NT2/D1 (cell line): ENCODE results near the gene WDR48.

Source experiments
- DNase-seq: peaks from one replicate; pipeline ENCODE4 v3.0.0-alpha.2; 2011; ENCODE audit warnings: low read depth, low spot score
- H3K27me3 ChIP-seq: 2 replicates; pipeline ENCODE4 v1.6.0; 2011; ENCODE audit warnings: mild to moderate bottlenecking; ENCODE audit not compliant: insufficient read length, insufficient read depth
- H3K36me3 ChIP-seq: 2 replicates; pipeline ENCODE4 v1.6.1; 2011; ENCODE audit warnings: mild to moderate bottlenecking, low read length, mixed read lengths; ENCODE audit not compliant: insufficient read depth, insufficient read length
- H3K4me1 ChIP-seq: 2 replicates; pipeline ENCODE4 v1.5.1; 2011; ENCODE audit not compliant: insufficient read depth, insufficient read length
- H3K4me3 ChIP-seq: 2 replicates; pipeline ENCODE4 v1.5.1; 2011; ENCODE audit warnings: low read depth; ENCODE audit not compliant: insufficient read length
- H3K9ac ChIP-seq: 2 replicates; pipeline ENCODE4 v1.6.0; 2011; ENCODE audit warnings: low read depth; ENCODE audit not compliant: insufficient read length
- H3K9me3 ChIP-seq: 2 replicates; pipeline ENCODE4 v1.5.1; 2011; ENCODE audit warnings: mild to moderate bottlenecking, low read length; ENCODE audit not compliant: insufficient read depth
- SUZ12 ChIP-seq: IDR thresholded peaks from 2 replicates; pipeline ENCODE4 v1.6.1; 2011; ENCODE audit not compliant: insufficient read length, insufficient read depth; ENCODE audit errors: extremely low read depth
- YY1 ChIP-seq: IDR thresholded peaks from 2 replicates; pipeline ENCODE4 v1.6.1; 2011; ENCODE audit not compliant: insufficient read length, insufficient read depth
- ZNF274 ChIP-seq: IDR thresholded peaks from 2 replicates; pipeline ENCODE4 v1.6.1; 2011; ENCODE audit warnings: mild to moderate bottlenecking, low read depth, low read length

The WDR48 gene

DNA sequence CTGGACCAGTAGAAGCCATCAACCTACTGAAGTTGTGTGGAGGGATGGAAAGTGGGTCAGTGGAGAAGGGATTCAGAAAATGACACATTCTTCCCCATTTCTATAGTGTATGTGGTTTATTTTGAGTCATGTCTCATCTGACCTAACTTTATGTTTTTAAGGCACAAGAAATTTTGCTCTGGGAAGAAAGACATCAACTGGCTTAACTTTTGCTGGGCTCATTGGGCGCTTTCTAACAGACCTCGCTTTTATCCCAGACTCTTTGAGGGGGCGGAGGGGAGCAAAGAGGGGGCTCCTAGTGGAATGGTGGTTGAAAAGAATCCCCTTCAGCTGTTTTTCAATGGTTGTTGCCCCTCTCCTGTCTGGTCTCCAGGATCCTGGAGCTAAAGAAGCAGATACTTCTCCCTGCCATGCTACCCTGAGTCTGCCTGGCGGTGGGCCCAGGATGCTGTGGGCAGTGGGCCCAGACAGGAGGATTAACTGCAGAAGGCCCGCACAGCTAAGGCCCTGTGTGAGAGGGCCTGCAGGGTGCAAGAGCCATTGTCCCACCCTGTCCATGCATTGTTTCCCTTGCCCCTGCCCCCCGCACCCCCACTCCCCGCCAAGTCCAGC is 87.1 kb downstream of the WDR48 start:
- Histone ChIP-seq H3K4me1 (no peaks in the 10 kb centered on the region), H3K36me3 (peaks cover 45% of the 10 kb centered on the region), H3K4me3 (no peak overlapping the region), H3K27me3 (no peaks in the 10 kb centered on the region), H3K9ac (no peak overlapping the region), H3K9me3 (no peaks in the 10 kb centered on the region)
- DNase-seq, result no peak
- TF ChIP-seq SUZ12 (no peak), ZNF274 (no peak), YY1 (no peak)

DNA sequence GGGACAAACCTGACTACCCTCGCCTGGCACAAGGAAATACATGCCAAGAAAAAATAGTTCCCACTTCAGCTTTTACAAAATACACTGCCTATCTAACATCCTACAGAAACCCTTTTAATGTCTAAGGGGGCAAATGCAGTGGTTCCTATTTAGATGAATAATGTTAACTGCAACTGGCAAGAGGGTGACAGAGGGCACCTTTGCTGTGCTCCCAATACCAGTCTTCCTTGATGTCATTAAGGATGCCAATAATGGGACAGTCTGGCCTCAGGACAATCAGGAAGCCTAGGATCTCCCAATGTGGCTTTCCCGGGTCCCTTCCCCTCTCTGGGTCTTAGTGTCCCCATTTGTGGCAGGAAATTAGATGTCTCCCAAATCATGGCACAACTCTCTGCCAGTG is 87.6 kb downstream of the WDR48 start:
- H3K4me1 ChIP-seq, result no peaks in the 10 kb centered on the region
- H3K9ac ChIP-seq, result no peak overlapping the region
- no peak overlapping the region for H3K4me3 ChIP-seq
- H3K36me3 ChIP-seq, result peaks cover 50% of the 10 kb centered on the region
- no peak for TF ChIP-seq SUZ12
- TF ChIP-seq ZNF274, result no peak
- no peak for TF ChIP-seq YY1
- no peak for DNase-seq
- H3K9me3 ChIP-seq, result no peaks in the 10 kb centered on the region
- H3K27me3 ChIP-seq, result no peaks in the 10 kb centered on the region

DNA sequence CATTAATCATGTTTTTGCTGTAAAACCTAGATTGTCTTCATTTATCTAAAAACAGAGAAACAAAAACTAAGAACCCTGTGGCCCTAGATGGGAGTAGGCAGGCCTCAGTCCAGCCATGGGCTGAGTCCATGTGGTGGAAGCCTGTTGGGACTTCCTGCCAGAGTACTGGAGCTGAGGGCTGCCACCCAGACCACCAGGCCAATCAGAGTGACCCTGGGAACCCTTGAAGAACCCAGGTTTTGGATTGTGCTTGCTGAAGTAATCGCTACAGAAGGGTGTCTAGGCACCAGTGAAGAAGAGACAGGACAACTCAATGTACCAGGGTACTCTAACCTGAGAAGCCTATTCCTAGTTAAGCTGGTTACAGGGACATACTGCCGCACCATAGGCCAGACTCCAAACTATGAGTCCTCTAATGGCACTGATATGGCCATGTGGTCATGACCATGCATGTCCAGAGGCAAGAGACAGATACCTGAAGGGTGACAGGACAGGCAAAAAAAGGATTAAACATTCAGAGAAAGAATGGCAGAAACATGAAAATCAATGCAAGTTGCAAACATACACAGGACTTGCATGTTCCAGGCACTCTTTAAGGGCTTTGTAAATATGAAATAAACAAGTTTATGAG is 88.6 kb downstream of the WDR48 start:
- H3K4me3 ChIP-seq, result no peak overlapping the region
- no peak overlapping the region for H3K9ac ChIP-seq
- no peak for DNase-seq
- H3K9me3 ChIP-seq, result no peaks in the 10 kb centered on the region
- H3K4me1 ChIP-seq, result no peaks in the 10 kb centered on the region
- peaks cover 60% of the 10 kb centered on the region for H3K36me3 ChIP-seq
- no peak for TF ChIP-seq SUZ12
- TF ChIP-seq YY1, result no peak
- no peak for TF ChIP-seq ZNF274
- H3K27me3 ChIP-seq, result no peaks in the 10 kb centered on the region

DNA sequence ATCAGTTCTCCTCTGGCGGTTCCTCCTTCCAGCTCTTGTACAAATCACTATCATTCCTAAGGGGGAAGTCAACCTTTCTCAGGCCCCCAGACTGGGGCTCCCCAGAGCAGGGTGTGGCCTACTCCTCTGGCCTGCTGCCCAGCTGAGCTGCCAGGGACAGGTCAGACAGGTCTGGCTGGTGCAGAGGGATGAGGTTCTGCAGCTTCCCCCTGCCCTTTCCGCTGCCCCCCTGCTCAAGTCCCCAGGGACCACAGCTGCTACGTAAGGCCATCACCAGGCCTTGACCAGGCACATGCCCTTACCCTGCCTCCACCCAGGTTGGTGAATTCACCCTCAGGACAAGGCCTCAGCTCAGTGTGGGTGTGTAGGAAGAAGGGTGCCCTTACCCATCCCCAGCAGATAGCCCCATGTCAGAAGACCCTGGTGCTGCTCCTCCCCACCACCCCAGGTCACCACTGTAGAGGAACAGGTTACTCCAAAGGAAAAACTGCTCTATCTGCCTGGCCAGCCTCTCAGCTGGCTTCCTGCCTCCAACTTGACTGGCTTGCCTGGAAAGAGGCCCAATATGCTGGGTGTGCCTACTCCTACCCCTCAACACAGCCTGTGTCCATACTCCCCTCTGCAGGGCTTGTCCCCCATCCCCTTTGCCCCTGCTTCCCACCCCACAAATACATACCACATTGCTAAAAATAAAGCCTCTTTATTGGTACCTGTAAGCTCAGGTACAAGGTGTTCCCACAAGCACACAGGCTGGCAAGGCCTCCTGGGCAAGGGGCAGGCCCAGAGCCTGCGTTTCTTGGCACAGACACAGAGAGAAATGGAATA is 89.6 kb downstream of the WDR48 start:
- H3K9ac ChIP-seq, result no peak overlapping the region
- peaks cover 3% of the 10 kb centered on the region for H3K4me1 ChIP-seq
- peaks cover 69% of the 10 kb centered on the region for H3K36me3 ChIP-seq
- DNase-seq, result no peak
- H3K9me3 ChIP-seq, result no peaks in the 10 kb centered on the region
- TF ChIP-seq ZNF274, result no peak
- H3K27me3 ChIP-seq, result no peaks in the 10 kb centered on the region
- no peak overlapping the region for H3K4me3 ChIP-seq

DNA sequence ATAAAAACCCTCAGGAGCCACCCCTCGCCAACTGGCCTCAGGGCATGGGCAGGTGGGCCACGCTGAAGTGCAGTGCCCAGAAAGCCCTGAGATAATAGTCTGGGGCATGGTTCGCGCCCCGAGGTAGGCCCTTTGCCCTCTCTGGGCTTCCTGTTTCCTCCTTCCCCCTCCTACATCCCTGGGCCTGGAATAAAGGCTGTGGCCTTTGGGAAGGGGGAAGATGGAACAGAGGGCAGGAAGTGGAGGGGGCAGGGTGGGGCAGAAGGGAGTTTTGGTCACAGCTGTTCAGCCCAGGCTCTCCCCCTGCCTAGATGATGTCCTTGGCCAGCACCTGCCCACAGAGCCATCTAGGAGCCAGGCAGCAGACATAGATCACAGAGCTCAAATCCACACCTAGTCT is 90.3 kb downstream of the WDR48 start:
- Histone ChIP-seq H3K4me3 (no peak overlapping the region), H3K9me3 (no peaks in the 10 kb centered on the region), H3K36me3 (peaks cover 72% of the 10 kb centered on the region), H3K27me3 (no peaks in the 10 kb centered on the region), H3K9ac (no peak overlapping the region), H3K4me1 (peaks cover 10% of the 10 kb centered on the region)
- TF ChIP-seq SUZ12 (no peak), YY1 (no peak), ZNF274 (no peak)
- no peak for DNase-seq

DNA sequence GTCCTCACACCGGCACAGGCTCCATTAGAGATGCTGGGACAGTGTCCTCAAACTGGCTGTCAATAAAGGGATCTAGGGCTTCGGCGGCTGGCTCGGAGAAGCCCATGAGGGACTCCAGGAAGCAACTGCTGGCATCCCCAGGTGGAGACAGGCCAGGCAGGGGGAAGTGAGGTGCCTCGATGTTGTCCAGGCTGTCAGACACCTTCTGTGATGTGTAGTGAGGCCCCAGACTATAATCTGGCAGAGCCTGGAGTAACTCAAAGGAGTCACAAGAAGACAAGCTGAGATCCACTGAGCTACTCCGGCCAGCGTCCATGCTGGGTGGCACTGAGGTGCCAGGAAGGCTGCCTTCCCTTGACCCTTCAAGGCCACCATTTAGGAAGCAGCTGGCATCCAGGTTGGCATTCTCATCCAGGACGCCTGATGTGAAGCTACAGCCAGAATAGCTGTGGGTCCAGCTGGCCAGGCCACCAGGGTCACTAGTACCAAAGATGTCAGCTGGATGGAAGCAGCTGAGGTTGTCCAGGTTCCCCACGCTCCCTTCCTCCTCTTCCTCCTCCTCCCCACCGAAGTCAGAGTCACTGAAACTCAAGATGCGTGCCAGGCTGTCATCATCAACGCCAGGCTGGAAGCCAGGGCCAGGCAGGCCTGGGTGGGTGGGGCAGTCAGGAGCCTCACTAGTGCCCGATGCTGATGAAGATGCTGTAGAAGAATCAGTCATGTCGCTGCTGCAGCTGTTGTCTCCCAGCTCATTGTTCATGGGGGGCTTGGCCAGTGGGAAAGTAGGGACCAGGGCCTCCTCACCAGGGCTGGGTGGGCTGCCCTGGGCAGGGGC is 91.5 kb downstream of the WDR48 start:
- Histone ChIP-seq H3K9me3 (no peaks in the 10 kb centered on the region), H3K36me3 (peaks cover 74% of the 10 kb centered on the region), H3K4me1 (peaks cover 22% of the 10 kb centered on the region), H3K4me3 (no peak overlapping the region), H3K9ac (no peak overlapping the region), H3K27me3 (no peaks in the 10 kb centered on the region)
- TF ChIP-seq ZNF274, result no peak
- TF ChIP-seq SUZ12, result no peak
- no peak for TF ChIP-seq YY1
- DNase-seq, result no peak

DNA sequence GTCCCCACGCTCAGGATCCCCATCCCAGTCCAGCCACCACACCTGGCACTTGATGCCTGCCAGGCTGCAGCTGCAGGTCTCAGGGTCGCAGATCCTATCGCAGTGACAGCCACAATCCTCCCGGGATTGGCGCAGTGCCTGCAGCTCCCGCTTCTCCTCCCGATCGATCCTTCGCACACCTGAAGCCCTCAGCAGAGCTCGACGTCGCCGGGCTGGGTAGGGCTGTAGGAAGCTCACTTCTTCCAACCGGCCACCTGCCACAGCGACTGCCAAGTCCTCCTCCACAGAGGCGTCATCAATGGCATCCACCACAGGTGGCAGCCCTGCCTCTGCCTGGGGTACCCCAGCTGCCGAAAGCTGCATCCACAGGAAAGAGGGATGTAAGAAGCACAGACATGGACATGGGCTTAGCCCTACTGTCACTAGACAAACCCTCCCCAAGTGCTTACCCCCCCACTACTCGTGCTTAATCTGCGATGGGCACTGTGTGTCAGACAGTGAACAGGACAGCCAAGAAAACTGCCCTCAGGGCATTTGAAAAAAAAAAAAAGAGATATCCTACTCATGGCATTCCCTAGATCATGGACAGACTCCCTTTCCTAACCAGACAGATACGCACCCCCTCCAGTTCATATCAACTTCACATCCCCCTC is 92.4 kb downstream of the WDR48 start:
- no peaks in the 10 kb centered on the region for H3K27me3 ChIP-seq
- H3K36me3 ChIP-seq, result peaks cover 78% of the 10 kb centered on the region
- no peak for DNase-seq
- no peak for TF ChIP-seq SUZ12
- TF ChIP-seq YY1, result no peak
- TF ChIP-seq ZNF274, result no peak
- H3K9ac ChIP-seq, result no peak overlapping the region
- H3K4me3 ChIP-seq, result no peak overlapping the region
- H3K4me1 ChIP-seq, result peaks cover 29% of the 10 kb centered on the region
- no peaks in the 10 kb centered on the region for H3K9me3 ChIP-seq
